HEK293T (cell line): ENCODE measurements around the gene THOC1.

Experiments used
- CTCF ChIA-PET: fragments of 350-600 bp; formaldehyde crosslinking; extraction: SDS; loops from one replicate; lab custom pipeline; 2021; ENCODE audit warnings: antibody characterized with exemption, inconsistent platforms; lab: Yijun Ruan, JAX
- POLR2A ChIA-PET: fragments of 350-600 bp; formaldehyde crosslinking; extraction: SDS; loops from one replicate; lab custom pipeline; 2020; ENCODE audit warnings: antibody characterized with exemption, inconsistent platforms; lab: Yijun Ruan, JAX
- DNase-seq: peaks from one replicate; pipeline ENCODE4 v3.0.0; 2012; ENCODE audit warnings: mixed read lengths; ENCODE audit errors: extremely low spot score
- ARNT ChIP-seq: fragments of 450-650 bp; IDR thresholded peaks from 2 replicates; pipeline ENCODE4 v1.6.1; 2017; ENCODE audit warnings: mild to moderate bottlenecking
- BHLHE40 ChIP-seq: fragments of 450-650 bp; IDR thresholded peaks from 2 replicates; pipeline ENCODE4 v1.6.1; 2016; ENCODE audit warnings: mild to moderate bottlenecking, moderate library complexity, borderline replicate concordance
- CTBP1 ChIP-seq: fragments of 450-650 bp; IDR thresholded peaks from 2 replicates; pipeline ENCODE4 v1.6.1; 2016; ENCODE audit warnings: borderline replicate concordance
- ELF4 ChIP-seq: fragments of 450-650 bp; IDR thresholded peaks from 2 replicates; pipeline ENCODE4 v1.6.1; 2017; ENCODE audit warnings: antibody characterized with exemption
- FOXA1 ChIP-seq: fragments of 450-650 bp; IDR thresholded peaks from 2 replicates; pipeline ENCODE4 v1.6.1; 2016; ENCODE audit warnings: mild to moderate bottlenecking
- FOXK2 ChIP-seq: fragments of 450-650 bp; IDR thresholded peaks from 2 replicates; pipeline ENCODE4 v1.6.1; 2016; ENCODE audit warnings: mild to moderate bottlenecking
- FOXM1 ChIP-seq: fragments of 450-650 bp; IDR thresholded peaks from 2 replicates; pipeline ENCODE4 v1.6.1; 2017; ENCODE audit warnings: mild to moderate bottlenecking, borderline replicate concordance
- HDGF ChIP-seq: fragments of 450-650 bp; IDR thresholded peaks from 2 replicates; pipeline ENCODE4 v1.6.1; 2017; ENCODE audit warnings: antibody characterized with exemption, borderline replicate concordance
- L3MBTL2 ChIP-seq: fragments of 450-650 bp; conservative IDR thresholded peaks from 2 replicates; pipeline ENCODE4 v1.6.1; 2016; ENCODE audit warnings: mild to moderate bottlenecking
- LEF1 ChIP-seq: fragments of 450-650 bp; IDR thresholded peaks from 2 replicates; pipeline ENCODE4 v1.6.1; 2017; ENCODE audit warnings: mild to moderate bottlenecking, borderline replicate concordance
- NFRKB ChIP-seq: fragments of 450-650 bp; IDR thresholded peaks from 2 replicates; pipeline ENCODE4 v1.6.1; 2016; ENCODE audit warnings: mild to moderate bottlenecking, moderate library complexity
- SP1 ChIP-seq: fragments of 450-650 bp; IDR thresholded peaks from 2 replicates; pipeline ENCODE4 v1.6.1; 2017
- SUZ12 ChIP-seq: fragments of 450-650 bp; IDR thresholded peaks from 2 replicates; pipeline ENCODE4 v1.6.1; 2016; ENCODE audit warnings: mild to moderate bottlenecking
- TARDBP ChIP-seq: fragments of 450-650 bp; IDR thresholded peaks from 2 replicates; pipeline ENCODE4 v1.6.1; 2016
- ZNF384 ChIP-seq: fragments of 450-650 bp; IDR thresholded peaks from 2 replicates; pipeline ENCODE4 v1.6.1; 2016
- TF ChIP-seq, protein P1 (sequence below): fragments of 450-650 bp; IDR thresholded peaks from 2 replicates; pipeline ENCODE4 v1.6.1; 2016

THOC1 gene

GRCh38 chr18:255171-255570 is 12.7 kb downstream of the THOC1 start:
- DNase-seq, result no peak
- TF ChIP-seq LEF1 (no peak), SUZ12 (no peak), ZNF384 (no peak), SP1 (no peak), NFRKB (no peak)
- POLR2A ChIA-PET, result no interaction called here
- CTCF ChIA-PET, result no interaction called here

DNA sequence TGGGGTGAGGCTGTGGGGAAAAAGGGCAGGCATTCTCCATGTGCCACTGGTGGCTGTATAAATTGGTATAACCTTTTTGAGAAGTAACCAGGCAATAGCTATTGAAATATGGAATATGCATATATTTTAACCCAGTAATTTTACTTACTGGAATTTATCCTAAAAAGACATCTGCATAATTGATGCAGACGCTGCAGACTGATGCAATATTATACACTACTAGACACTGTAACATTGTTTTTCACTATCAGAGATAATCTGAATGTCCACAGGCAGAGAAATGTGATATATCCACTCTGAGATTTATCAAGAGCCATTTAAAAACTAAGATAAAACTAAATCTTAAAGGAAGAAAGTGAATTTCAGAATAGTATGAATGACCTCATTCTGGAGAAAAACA is 14.7 kb downstream of the THOC1 start:
- DNase-seq, result no peak
- CTCF ChIA-PET, result interaction anchor here (0.6 kb wide), 1 partner anchor 54 kb away, joined by 3 read pairs; no protein-coding TSS in a partner anchor
- TF ChIP-seq CTBP1 (no peak), NFRKB (no peak), SUZ12 (no peak), ZNF384 (no peak), SP1 (no peak), BHLHE40 (no peak), TARDBP (no peak), LEF1 (no peak)
- POLR2A ChIA-PET, result interaction anchor here (1.0 kb wide), 1 partner anchor 15 kb away, joined by 3 read pairs; no protein-coding TSS in a partner anchor

DNA sequence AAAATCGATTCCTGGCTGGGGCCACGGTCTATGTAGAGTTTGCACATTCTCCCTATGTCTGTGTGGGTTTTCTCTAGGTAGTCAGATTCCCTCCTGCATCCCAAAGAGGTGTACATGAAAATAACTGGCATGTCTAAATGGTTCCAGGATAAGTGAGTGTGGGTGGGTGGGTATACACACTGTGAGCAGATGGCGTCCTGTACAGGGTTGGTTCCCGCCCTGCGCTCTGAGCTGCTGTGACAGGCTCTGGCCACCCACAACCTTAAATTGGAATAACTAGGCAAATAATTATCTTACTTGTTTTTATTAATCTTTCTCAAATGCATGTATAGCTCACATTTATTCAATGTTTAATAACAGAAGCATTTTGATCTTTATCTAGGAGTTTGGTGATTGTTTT is 16.3 kb downstream of the THOC1 start:
- DNase-seq, result no peak
- TF ChIP-seq NFRKB (no peak), BHLHE40 (no peak), SUZ12 (no peak), TARDBP (no peak), ARNT (no peak), FOXA1 (no peak), FOXM1 (no peak), FOXK2 (no peak), LEF1 (no peak), HDGF (no peak), ZNF384 (no peak), SP1 (no peak), ELF4 (no peak), CTBP1 (no peak), L3MBTL2 (no peak)
- TF ChIP-seq, protein P1, sequence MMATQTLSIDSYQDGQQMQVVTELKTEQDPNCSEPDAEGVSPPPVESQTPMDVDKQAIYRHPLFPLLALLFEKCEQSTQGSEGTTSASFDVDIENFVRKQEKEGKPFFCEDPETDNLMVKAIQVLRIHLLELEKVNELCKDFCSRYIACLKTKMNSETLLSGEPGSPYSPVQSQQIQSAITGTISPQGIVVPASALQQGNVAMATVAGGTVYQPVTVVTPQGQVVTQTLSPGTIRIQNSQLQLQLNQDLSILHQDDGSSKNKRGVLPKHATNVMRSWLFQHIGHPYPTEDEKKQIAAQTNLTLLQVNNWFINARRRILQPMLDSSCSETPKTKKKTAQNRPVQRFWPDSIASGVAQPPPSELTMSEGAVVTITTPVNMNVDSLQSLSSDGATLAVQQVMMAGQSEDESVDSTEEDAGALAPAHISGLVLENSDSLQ, result no peak
- POLR2A ChIA-PET, result no interaction called here
- CTCF ChIA-PET, result no interaction called here

DNA sequence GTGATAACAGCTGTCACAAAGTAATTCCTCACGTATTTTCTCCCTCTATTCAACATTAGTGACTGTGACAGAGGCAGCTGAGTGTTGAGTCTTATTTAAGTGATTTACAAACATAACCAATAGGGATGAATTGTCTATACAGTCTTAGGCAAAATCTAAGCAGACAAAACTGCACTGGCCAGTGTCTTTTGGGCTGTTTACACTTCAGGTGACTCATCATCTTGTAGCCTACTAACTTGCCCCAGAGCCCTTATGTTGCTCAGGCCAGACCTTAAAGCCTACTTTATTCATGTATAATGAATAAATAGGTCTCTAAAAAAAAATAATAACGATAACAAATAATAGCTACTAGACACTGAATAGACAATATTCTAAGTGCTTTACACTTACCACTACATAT is 17.2 kb downstream of the THOC1 start:
- ChIA-PET POLR2A (no interaction called here), CTCF (no interaction called here)
- DNase-seq, result no peak
- TF ChIP-seq FOXA1 (no peak), FOXM1 (no peak), L3MBTL2 (no peak), FOXK2 (no peak), ELF4 (no peak)
- TF ChIP-seq, protein P1, result no peak

DNA sequence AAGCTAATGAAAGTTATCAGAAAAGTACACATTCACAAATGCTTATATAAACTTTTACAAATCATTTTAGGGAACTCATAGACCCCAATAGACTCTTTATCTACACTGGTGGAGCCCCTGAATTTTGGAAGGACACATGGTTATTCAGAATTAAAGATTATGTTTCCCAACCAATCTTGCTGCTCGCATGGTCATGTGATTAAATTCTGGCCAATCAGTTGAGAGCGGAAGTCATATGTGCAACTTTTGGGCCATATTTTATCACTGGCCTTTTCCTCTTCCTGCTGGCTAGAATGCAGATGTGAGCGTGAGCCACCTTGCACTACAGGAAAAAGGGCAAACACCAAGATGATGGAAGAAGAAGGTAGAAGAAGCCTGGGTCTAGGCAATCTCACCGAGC is 19.8 kb downstream of the THOC1 start:
- ChIA-PET CTCF (no interaction called here), POLR2A (no interaction called here)
- DNase-seq, result no peak

DNA sequence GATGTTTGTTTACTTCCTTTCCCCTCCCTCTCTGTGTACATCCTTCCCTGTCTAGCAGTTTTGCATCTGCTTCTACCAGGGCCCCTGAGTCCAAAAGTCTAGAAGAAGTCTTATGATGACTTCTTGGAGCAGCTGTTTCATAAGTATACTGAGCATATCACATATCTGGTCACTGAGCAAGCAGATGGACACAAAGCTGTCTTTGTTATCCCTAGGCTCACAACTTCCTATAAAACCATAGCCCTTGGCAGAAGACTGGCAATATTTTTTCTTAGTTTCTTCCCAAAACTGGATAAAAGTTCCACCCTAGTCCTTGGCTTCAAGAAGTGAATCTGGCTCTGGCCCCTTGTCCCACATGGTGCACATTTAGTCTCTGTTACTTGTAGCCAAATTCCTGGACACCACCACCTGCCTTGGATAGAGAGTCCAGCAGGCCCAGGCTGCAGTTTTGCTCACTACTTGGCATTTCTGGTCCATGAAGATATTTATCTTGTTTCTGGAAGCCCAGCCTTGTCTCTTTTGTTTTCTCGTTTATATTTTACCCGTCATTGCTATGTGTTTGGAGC is 22.5 kb downstream of the THOC1 start:
- POLR2A ChIA-PET, result no interaction called here
- CTCF ChIA-PET, result no interaction called here
- TF ChIP-seq ARNT, result no peak
- no peak for TF ChIP-seq FOXK2
- no peak for TF ChIP-seq CTBP1
- TF ChIP-seq, protein P1, result no peak
- no peak for TF ChIP-seq ELF4
- TF ChIP-seq LEF1, result no peak
- no peak for TF ChIP-seq NFRKB
- no peak for TF ChIP-seq BHLHE40
- no peak for TF ChIP-seq L3MBTL2
- TF ChIP-seq SP1, result no peak
- TF ChIP-seq TARDBP, result no peak
- DNase-seq, result no peak

More for the DNA sequence above, 19.8 kb downstream of the THOC1 start:
- no peak for TF ChIP-seq HDGF
- no peak for TF ChIP-seq NFRKB
- no peak for TF ChIP-seq ZNF384
- no peak for TF ChIP-seq CTBP1
- no peak for TF ChIP-seq ELF4
- TF ChIP-seq FOXM1, result no peak
- TF ChIP-seq LEF1, result no peak
- TF ChIP-seq FOXA1, result no peak
